Endometrial microvascular endothelial cells (primary cell): ENCODE results near the gene UNG. TPM values are rescaled to one million over a fixed set of nuclear protein-coding genes. Genes with fewer than 3 reads are reported as not detected.
"Not testable (repeated sequence)": the region's sequence is repeated elsewhere in the genome, so short reads cannot be mapped to it uniquely, and the experiment has no call there.

Experiments used
- in situ Hi-C: cut with HindIII; loops from 2 replicates; pipeline ENCODE4 v1.10.0; 2017; ENCODE audit warnings: low sequenced_read_pairs, low pct_unique_long_range_greater_than_20kb; ENCODE audit errors: inconsistent ontology term
- total RNA-seq: library from RNA; depleted of rRNA; stranded (reverse); fragments of >200 nt; gene quantifications from one replicate; pipeline ENCODE4 v1.2.3, GENCODE V29; 2015; ENCODE audit errors: inconsistent ontology term

The UNG gene
- total RNA-seq, 1 donor from 2014 or later = 139 TPM

DNA sequence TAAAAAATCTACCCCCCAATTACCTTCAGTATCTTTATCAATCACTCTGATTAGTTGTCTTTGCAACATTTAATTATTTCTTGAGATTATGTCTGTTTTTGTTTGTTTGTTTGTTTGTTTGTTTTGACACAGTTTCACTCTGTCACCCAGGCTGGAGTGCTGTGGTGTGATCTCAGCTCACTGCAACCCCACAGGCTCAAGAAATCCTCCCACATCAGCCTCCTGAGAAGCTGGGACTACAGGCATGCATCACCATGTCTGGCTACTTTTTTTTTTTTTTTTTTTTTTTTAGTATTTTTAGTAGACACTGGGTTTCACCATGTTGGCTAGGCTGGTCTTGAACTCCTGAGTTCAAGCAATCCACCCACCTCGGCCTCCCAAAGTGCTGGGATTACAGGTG, 49.7 kb downstream of the UNG start:
- in situ Hi-C loops = not testable (repeated sequence)

DNA sequence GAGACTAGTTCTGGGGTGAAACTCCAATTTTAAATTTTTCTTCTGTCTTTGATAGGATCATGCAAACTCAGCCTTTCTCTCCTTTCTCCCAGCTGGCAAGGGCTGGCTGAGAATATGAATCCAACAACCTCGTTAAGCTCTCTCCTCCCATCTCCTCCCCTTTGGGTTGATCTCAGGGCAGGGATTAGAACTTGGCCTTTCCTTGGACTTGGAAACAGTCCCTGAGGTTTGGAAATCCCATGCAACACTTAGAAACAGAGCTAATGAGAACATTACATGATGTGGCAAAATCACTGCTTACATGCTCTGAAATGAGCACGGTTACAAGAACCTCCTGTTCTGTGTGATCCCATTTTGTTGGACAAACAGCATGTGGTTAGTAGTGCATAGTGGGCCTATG, 50.6 kb downstream of the UNG start:
- in situ Hi-C loops = no loop called here

DNA sequence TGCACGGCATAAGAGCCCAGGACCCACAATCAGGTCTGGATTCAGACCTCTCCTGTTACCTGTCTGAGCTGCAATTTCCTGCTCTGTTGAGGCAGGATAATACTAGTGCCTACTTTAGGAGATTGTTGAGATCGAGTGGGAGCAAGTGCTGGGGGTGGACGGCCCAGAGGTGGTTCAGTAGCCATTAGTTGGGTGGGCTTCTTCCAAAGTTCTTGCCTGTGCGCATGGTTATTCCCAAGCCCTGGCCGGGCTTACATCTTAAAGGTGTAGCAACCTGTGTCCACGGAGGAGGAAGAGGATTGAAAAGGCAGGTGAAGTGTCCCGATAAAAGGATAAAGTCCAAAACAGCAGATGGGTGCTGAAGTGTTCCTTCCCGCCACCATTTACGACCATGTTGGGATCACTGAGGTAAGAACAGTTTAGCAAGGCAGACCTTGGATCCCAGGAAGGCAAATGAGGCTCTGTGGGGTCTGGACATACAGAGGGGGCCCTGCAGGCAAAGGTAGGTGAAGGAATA, 52.8 kb downstream of the UNG start:
- in situ Hi-C loops = no loop called here

DNA sequence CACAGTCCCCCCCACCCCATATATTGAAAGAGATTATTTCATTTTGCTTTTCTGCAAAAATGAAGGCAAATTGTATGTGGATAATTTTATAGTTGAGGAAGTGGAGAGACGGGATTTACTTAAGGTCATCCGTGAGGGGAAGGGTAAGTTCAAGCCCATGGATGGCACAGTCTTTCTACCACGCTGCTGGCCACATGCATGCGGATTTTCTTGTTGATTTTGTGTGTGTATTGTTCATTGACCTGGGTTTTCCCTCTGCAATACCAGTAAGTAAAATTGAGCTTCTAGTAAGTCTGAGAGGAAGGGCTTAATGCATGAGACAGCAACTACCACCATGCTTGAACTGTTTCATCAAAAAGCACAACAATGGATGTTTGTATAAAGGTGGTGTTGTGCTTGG, 54.1 kb downstream of the UNG start:
- in situ Hi-C loops = no loop called here

DNA sequence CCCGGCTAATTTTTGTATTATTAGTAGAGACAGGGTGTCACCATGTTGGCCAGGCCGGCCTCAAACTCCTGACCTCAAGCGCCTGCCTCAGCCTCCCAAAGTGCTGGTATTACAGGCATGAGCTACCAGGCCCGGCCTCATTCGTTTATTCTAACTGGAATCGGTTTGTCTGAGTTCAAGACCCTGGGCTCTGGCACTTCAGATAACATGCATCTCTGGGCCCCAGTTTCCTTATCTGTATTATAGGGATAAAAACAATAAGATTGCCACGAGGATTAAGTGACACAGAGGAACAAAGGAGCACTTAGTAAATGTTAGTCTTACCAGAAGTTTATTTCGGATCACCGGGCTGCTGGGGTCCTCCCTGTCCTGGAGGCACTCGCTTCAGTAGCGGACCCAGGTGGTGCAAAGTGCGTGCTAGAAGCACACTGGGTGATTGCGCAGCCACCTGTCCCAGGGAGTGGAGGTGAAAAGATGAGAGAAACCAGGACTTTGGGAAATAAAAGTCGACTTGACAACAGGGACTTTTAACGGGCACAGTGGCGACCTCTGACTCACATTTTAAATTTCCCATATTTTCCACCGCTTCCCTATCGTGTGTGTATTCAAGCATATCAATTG, 56.5 kb downstream of the UNG start:
- in situ Hi-C loops = no loop called here

DNA sequence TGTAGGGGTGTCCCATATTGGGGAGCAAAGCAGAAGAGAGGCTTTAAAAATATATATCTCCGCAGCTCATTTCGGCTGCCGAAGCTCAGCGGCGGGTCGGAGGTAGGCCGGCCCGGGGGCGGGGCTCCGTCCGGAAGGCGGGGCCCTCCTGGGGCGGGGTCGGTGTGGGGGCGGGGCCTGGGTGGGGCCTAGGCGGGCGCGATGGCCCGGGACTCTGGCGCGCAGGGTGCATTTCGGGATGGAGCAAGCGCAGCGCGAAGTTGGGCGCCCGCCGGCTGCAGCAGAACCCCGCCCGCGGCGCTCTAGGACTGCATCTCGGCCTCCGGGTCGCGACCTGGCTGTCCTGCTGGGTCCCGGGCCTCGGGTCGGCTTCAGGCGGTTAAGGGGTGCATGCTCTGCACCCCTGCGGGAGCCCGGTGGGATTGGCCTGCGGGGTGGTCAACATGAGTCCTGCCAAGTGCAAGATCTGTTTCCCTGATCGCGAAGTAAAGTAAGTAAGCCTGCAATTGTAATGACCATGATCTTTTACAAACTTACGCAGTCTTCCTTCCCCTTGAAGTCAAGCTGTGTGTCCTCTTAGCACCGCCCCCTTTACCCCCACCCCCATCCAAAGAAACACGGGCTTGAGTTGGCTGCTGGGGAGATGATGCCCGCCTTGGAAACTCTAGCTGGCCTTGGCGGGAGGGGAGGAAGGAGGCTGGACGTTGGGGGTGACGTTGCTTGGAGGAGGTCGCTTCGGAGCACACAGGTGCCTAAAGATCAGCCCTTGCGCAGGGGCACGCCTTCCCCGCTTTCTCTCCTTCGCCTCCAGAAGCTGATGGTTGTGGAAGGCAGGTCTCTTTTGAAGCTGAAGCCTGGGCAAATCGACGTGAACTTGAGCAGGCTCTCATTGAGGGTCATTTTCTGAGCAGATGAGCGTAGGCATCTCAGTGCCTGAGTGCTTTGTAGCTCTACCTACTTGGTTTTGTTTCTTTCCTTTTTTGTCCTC, 57.3 kb downstream of the UNG start:
- in situ Hi-C loops = no loop called here

DNA sequence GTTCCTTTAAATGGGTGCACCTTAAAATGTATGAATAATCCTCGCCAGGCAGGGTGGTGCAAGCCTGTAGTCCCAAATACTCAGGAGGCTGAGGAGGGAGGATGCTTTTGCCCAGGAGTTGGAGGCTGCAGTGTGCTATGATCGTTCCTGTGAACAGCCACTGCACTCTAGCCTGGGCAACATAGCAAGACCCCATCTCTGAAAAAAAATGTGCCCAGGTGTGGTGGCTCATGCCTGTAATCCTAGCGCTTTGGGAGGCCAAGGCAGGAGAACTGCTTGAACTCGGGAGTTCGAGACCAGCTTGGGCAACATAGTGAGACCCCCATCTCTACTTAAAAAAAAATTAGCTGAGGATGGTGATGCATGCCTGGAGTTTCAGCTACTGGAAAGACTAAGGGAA, 58.6 kb downstream of the UNG start:
- in situ Hi-C loops = no loop called here

DNA sequence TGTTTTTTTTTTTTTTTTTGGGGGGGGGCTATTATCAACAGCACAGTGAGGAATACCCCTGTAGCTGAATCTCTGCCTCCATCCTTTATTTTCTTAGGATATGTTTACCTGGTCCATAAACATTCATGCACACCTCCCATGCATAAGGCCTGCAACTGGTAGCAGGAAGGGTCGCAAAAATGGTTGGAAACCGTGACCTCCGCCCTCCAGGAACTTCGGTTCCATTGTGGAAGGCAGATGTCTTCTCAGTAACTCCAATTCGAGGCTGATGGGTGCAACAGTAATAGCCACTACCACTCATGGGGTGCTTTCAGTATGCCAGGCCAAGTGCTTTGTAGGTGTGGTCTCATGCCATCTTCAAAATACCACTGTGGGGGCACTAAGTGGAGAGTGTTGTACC, 59.2 kb downstream of the UNG start:
- in situ Hi-C loops = no loop called here

DNA sequence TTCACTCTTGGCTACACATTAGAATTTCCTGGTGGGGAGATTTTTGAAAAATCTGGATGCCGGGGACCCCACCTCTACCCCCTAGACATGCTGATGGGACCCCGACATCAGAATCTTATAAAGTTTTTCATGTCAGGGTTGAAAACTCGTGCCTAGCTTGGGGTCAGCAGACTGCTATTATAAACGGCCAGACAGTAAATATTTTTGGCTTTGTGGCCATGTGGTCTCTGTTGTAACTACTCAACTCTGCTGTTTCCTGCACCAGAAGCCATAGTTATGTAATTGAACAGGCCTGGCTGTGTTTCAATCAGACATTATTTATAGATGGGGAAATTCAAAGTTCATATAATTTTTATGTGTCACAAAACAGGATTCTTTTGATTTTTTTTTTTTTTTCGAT, 60.6 kb downstream of the UNG start:
- in situ Hi-C loops = no loop called here

DNA sequence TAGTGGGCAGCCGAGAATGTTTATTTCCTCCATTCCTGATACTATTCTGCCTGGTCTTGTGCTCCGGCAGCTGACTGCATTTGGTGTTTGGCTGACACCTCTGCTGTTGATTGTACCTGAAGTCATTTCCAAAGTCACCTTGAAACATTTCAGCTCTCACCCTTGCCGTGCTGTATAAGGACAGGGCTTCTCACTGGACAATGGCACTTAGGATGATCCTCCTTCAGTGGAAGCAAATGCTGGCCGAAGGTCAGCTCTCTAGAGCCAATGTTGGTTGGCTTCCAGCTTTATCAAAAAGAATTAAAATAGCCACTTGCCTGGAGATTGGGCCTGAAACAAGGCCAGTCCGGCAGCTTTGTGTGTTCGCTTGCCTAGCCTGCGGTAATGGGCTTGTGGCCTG, 63.0 kb downstream of the UNG start:
- in situ Hi-C loops = no loop called here

Other genes starting within 250 kb of the UNG start
- gene SSH1, start 240.0 kb upstream of the UNG start, total RNA-seq = 14.0 TPM
- not detected for gene DAO, start 217.5 kb upstream of the UNG start, total RNA-seq
- not detected for gene SVOP, start 76.5 kb upstream of the UNG start, total RNA-seq
- gene USP30, start 45.0 kb upstream of the UNG start, total RNA-seq = 17.5 TPM
- gene ALKBH2, start 4.1 kb upstream of the UNG start, total RNA-seq = 7.2 TPM
- 2.5 TPM for gene ACACB, start 19.0 kb downstream of the UNG start, total RNA-seq
- gene FOXN4, start 211.7 kb downstream of the UNG start, total RNA-seq = not detected